Thyroid gland (tissue), 4 donors: ENCODE measurements around the gene RAP1GAP.

Source experiments
- CTCF ChIP-seq, 6 experiments: fragments of 200-600 bp in 3 of 6; fragments of 450-650 bp in 3 of 6; sonication (generic) in 3 of 6; IDR thresholded peaks; one replicate each; pipeline ENCODE4 v1.5.1; 2016 to 2019; ENCODE audit warnings: antibody characterized with exemption in 6 of 6, mild to moderate bottlenecking in 2 of 6, inconsistent platforms in 1 of 6, moderate library complexity in 1 of 6
- POLR2A ChIP-seq, 2 donors: fragments of 450-650 bp; IDR thresholded peaks; one replicate each; pipeline ENCODE4 v1.6.1; 2017; ENCODE audit warnings: antibody characterized with exemption in 2 of 2, mild to moderate bottlenecking in 2 of 2, moderate library complexity in 1 of 2

GRCh38 chr1:21681426-21681825 is 12.3 kb upstream of the RAP1GAP start:
- TF ChIP-seq POLR2A (IDR thresholded peaks at IDR 0.05) (no peak), CTCF (IDR thresholded peaks at IDR 0.05) (no peak)
